Effector CD4-positive, alpha-beta T cell (primary cell): ENCODE measurements around the gene NRDE2.
A peak's percentile ranks its signal among the peaks of the same experiment; 100 is the strongest.
"Not testable (repeated sequence)": the region's sequence is repeated elsewhere in the genome, so short reads cannot be mapped to it uniquely, and the experiment has no call there.

Source experiments
- DNase-seq: peaks from one replicate; pipeline ENCODE4 v3.0.0-alpha.2; 2020

NRDE2 gene

DNA sequence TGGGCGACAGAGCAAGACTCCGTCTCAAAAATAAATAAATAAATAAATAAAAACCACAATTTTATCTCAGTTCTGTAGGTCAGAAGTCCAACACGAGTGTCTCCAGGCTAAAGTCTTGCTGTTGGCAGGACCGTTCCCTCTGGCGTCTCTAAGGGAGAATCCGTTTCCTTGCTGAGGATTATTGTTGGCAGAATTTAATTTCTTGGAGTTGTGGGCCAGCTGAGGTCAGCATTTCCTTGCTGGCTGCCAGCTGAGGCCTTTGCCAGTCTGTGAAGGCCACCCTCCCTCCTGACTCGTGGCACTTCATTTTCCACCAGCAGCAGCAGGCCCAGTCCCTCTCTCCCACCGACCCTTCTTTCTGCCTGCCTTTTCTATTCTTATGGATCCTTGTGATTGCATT, 58.2 kb downstream of the NRDE2 start:
- DNase-seq = no peak

DNA sequence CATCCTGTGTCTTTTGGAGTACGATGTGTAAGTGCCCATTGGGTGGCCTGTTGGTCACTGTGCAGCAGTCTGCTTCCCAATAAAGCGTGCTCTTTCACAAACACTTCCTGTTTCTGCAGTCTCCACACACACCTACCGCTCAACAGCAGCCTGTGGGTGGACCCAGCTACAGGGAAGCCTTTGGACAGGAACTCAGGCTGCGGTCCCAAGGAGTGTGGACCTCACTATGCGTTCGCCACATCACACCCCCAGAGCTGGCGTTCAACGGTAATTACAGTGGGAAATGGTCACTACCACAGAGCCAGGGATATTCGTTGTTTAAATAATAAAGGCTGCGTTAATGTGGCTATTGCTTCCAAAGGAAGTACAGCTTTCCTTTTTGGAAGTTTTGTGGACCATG, 59.2 kb downstream of the NRDE2 start:
- DNase-seq = no peak

- no peak for DNase-seq
These were observed 63.3 kb downstream of the NRDE2 start for GRCh38 chr14:90268420-90268819.

GRCh38 chr14:90266441-90267154, 65.1 kb downstream of the NRDE2 start:
- DNase-seq = no peak

- no peak for DNase-seq
These were observed 67.8 kb downstream of the NRDE2 start for GRCh38 chr14:90263748-90264449.

- peak; percentile 85 for DNase-seq
These were observed 75.2 kb downstream of the NRDE2 start, which contains the start of gene PSMC1 for GRCh38 chr14:90256354-90257131. Gene PSMC1 (plus strand): TSS chr14:90256553. CDS start chr14:90256598, 45 bp downstream.

DNA sequence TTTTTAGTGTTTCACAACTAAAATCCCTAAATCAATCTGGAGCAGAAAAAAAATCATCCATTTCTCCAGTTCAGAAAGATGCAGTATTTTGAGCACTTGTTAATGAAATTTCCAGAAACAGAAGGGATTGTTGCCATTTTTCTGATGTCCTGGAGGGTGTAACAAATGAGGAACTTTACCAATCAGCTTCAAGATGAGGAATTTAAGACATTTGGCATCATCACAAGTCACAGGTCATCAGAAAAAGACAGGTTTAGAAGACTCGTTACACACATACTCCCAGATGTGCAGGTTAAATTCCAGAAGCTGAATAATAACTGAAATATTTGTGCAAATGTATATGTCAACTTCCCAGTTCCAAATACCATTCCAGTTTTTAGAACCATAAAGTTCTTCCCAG, 75.9 kb downstream of the NRDE2 start:
- DNase-seq = no peak

- no peak for DNase-seq
These were observed 77.9 kb downstream of the NRDE2 start for GRCh38 chr14:90253826-90254225.

DNA sequence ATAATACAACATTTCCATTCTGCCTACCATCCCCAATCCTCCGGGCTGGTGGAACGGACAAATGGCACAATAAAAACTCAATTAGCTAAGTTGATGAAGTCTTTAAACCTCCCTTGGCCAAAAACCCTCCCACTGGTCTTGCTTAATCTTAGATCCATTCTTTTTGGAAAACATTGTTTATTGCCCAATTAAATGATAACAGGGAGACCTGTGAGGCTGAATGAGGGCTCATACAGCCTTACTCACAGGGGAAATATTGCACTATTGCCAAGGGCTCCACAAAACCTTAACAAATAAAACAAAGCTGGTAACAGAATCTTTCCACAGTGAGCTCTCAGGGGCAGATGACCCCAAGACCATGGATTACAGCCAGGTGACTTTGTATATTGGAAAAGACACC, 83.1 kb downstream of the NRDE2 start:
- no peak for DNase-seq

DNA sequence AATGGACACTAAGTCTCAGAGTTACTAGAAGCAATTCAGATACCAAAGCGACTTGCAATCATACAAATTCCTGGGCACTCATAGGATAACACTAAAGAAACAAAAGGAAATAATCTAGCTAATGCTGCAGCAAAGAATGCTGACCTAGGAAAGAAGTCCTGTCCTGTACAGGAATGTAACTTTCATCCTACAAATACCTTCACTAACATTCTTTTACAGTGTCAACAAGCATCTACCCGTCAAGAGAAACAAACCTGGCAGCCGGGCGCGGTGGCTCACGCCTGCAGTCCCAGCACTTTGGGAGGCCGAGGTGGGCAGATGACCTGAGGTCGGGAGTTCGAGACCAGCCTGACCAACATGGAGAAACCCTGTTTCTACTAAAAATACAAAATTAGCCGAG, 84.3 kb downstream of the NRDE2 start:
- DNase-seq = not testable (repeated sequence)

- no peak for DNase-seq
These were observed 84.8 kb downstream of the NRDE2 start for GRCh38 chr14:90246936-90247335.

DNA sequence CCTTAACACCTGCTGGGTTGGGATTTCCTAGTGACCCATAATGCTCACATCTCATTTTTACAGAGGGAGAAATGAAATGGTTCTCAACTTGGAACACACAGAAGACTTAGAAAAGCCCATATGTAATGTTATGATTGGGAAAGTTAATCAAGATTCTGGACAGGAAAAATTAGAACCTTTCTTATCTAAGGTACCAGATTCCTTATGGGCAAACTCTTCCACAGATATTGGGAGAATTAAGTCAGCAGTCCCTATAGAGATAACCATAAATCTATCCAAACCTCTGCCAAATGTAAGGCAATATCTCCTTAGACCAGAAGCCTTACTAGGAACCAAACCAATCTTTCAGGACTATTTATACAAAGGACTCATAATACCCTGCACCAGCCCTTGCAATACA, 89.3 kb downstream of the NRDE2 start:
- DNase-seq = no peak

DNA sequence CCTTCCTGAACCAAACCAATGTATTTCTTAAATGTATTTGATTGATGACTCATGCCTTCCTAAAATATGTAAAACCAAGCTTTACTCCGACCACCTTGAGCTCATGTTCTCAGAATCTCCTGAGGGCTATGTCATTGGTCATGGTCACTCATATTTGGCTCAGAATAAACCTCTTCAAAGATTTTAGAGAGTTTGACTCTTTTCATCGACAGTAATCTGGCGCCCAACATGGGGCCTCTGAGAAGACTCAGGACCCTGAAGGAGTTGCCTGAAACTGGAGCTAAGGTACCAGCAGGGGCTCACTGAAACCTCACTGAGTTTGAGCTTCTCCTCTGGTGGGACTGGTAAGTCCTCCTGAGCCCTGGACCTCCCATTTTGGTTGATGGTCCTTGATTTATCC, 92.6 kb downstream of the NRDE2 start:
- no peak for DNase-seq

GRCh38 chr14:90235179-90235976, 96.4 kb downstream of the NRDE2 start:
- DNase-seq = peak; percentile 43

DNA sequence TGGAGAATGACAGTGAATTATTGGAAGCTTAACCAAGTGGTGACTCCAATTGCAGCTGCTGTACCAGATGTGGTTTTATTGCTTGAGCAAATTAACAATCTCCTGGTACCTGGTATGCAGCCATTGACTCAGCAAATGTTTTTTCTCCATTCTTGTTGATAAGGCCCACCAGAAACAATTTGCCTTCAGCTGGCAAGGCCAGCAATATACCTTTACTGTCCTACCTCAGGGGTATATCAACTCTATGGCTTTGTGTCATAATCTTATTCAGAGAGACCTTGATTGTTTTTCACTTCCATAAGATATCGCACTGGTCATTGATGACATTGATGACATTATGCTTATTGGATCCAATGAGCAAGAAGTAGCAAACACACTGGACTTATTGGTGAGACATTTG, 101.8 kb downstream of the NRDE2 start:
- not testable (repeated sequence) for DNase-seq

GRCh38 chr14:90228478-90228877, 103.3 kb downstream of the NRDE2 start:
- no peak for DNase-seq
